Erythroblast (primary cell): ENCODE data around the gene CNDP2.

Experiments
- GATA1 ChIP-seq: IDR thresholded peaks from 2 replicates; pipeline ENCODE4 v1.6.1; 2011; ENCODE audit warnings: low read depth, mild to moderate bottlenecking, control low read depth, low read length, moderate library complexity
- POLR2A ChIP-seq: IDR thresholded peaks from 2 replicates; pipeline ENCODE4 v1.6.1; 2011; ENCODE audit warnings: mild to moderate bottlenecking, low read length

DNA sequence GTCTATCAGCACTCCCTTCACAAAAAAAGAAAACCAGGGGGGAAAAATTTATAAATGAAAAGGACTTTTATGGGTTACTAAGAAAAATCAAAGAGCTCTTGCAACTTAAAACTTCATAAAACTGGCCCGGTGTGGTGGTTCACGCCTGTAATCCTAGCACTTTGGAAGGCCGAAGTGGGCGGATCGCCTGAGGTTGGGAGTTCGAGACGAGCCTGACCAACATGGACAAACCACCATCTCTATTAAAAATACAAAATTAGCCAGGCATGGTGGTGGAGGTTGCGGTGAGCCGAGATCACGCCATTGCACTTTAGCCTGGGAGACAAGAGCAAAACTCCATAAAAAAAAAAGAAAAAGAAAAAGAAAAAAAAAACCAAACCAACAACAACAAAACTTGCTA lies 40.8 kb upstream of the CNDP2 start:
- TF ChIP-seq POLR2A (no peak), GATA1 (no peak)
